ENCODE results near the gene DHX8. TPM values are rescaled to one million over a fixed set of nuclear protein-coding genes. Genes with fewer than 3 reads are reported as not detected.

DHX8 gene
- total and polyA plus RNA-seq, 10 of the 15 experiments (the other 5 are each of a cell fraction or from before 2014, with no cell fraction given): 27.6 to 50.4 (median 35.7) TPM

GRCh38 chr17:43483674-43484551 lies at the start of gene DHX8 (continued):
- TF ChIP-seq, protein P1, sequence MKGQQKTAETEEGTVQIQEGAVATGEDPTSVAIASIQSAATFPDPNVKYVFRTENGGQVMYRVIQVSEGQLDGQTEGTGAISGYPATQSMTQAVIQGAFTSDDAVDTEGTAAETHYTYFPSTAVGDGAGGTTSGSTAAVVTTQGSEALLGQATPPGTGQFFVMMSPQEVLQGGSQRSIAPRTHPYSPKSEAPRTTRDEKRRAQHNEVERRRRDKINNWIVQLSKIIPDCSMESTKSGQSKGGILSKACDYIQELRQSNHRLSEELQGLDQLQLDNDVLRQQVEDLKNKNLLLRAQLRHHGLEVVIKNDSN (IDR thresholded peaks at IDR 0.05; ENCODE audit: borderline replicate concordance, extremely low read length, insufficient read depth, low read depth, low read length): no peak
- TF ChIP-seq NR2C2 (IDR thresholded peaks at IDR 0.05; ENCODE audit: borderline replicate concordance, control insufficient read depth, insufficient read length, low read depth): peak; percentile 81
- peak; percentile 91 for TF ChIP-seq YY1 (IDR thresholded peaks at IDR 0.05; ENCODE audit: low read depth, low read length)
- peak; percentile 84 for TF ChIP-seq MTA2 (IDR thresholded peaks at IDR 0.05; ENCODE audit: low read depth)
- TF ChIP-seq FOS (IDR thresholded peaks at IDR 0.05; ENCODE audit: borderline replicate concordance, extremely low read depth, insufficient read length): no peak
- TF ChIP-seq TCF12 (IDR thresholded peaks at IDR 0.05; ENCODE audit: low read depth, low read length): peak; percentile 42; the same call in 1 of the 2 replicates
- peak; percentile 94 for TF ChIP-seq RUNX3 (IDR thresholded peaks at IDR 0.05; ENCODE audit: low read length)
- TF ChIP-seq BACH1 (IDR thresholded peaks at IDR 0.05; ENCODE audit: borderline replicate concordance): 0 out of 2 replicates have a peak, but pooled peaks have one; percentile 44
- no peak for TF ChIP-seq YBX1 (IDR thresholded peaks at IDR 0.05)
- TF ChIP-seq SMAD5 (IDR thresholded peaks at IDR 0.05; ENCODE audit: low read depth): peak; percentile 81; the same call in 1 of the 2 replicates
- TF ChIP-seq SPI1 (IDR thresholded peaks at IDR 0.05; ENCODE audit: borderline replicate concordance, insufficient read depth, low read depth, low read length): peak; percentile 72; the same call in 1 of the 2 replicates
- no peak for TF ChIP-seq CEBPB (IDR thresholded peaks at IDR 0.05; ENCODE audit: borderline replicate concordance in 1 of 2, low read depth in 2 of 2, low read length in 2 of 2)
- peak; percentile 94; the same call in 1 of the 2 replicates for TF ChIP-seq TAF1 (IDR thresholded peaks at IDR 0.05; ENCODE audit: borderline replicate concordance, low read depth, low read length)
- TF ChIP-seq NRF1 (conservative IDR thresholded peaks at IDR 0.05; ENCODE audit: low read depth, low read length): peak; percentile 68
- TF ChIP-seq MXI1 (IDR thresholded peaks at IDR 0.05; ENCODE audit: low read depth, low read length): peak; percentile 94
- no peak for TF ChIP-seq ZBTB4 (CRISPR knock-in tag; IDR thresholded peaks at IDR 0.05)
- TF ChIP-seq, protein P2, sequence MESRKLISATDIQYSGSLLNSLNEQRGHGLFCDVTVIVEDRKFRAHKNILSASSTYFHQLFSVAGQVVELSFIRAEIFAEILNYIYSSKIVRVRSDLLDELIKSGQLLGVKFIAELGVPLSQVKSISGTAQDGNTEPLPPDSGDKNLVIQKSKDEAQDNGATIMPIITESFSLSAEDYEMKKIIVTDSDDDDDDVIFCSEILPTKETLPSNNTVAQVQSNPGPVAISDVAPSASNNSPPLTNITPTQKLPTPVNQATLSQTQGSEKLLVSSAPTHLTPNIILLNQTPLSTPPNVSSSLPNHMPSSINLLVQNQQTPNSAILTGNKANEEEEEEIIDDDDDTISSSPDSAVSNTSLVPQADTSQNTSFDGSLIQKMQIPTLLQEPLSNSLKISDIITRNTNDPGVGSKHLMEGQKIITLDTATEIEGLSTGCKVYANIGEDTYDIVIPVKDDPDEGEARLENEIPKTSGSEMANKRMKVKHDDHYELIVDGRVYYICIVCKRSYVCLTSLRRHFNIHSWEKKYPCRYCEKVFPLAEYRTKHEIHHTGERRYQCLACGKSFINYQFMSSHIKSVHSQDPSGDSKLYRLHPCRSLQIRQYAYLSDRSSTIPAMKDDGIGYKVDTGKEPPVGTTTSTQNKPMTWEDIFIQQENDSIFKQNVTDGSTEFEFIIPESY (IDR thresholded peaks at IDR 0.05): no peak
- peak; percentile 88; the same call in 1 of the 2 replicates for TF ChIP-seq PML (IDR thresholded peaks at IDR 0.05; ENCODE audit: low read length)
- no peak for TF ChIP-seq CHD4 (IDR thresholded peaks at IDR 0.05)
- TF ChIP-seq SIN3A (IDR thresholded peaks at IDR 0.05; ENCODE audit: low read depth, low read length): peak; percentile 92
- TF ChIP-seq, protein P3, sequence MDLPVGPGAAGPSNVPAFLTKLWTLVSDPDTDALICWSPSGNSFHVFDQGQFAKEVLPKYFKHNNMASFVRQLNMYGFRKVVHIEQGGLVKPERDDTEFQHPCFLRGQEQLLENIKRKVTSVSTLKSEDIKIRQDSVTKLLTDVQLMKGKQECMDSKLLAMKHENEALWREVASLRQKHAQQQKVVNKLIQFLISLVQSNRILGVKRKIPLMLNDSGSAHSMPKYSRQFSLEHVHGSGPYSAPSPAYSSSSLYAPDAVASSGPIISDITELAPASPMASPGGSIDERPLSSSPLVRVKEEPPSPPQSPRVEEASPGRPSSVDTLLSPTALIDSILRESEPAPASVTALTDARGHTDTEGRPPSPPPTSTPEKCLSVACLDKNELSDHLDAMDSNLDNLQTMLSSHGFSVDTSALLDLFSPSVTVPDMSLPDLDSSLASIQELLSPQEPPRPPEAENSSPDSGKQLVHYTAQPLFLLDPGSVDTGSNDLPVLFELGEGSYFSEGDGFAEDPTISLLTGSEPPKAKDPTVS (IDR thresholded peaks at IDR 0.05; ENCODE audit: low read depth, low read length): peak; percentile 82
- peak; percentile 41; the same call in 1 of the 2 replicates for TF ChIP-seq ZBED1 (IDR thresholded peaks at IDR 0.05; ENCODE audit: borderline replicate concordance)
- TF ChIP-seq LARP7 (IDR thresholded peaks at IDR 0.05): no peak
